Measurements from ENCODE around the gene NDUFA7.
"Not testable (repeated sequence)": the region's sequence is repeated elsewhere in the genome, so short reads cannot be mapped to it uniquely, and the experiment has no call there.

The NDUFA7 gene

DNA sequence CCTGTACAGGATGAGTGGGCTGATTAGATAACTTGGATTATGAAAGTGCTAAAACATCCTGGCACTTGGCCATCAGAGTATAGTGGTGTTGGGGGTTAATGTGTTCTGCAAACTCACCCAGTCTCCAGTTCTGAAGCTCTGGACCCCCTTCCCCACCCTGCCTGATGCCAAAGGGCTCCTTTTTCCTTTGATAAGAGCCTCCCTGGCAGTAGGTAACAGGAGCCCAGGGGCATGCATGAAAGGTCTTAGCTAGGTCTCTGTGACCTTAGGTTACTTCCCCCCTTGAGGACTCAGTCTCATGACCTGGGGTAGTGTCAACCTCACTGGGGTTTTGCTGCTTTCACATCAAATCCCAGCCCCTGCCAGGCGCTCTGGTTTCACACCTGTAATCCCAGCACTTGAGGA lies 2.6 kb upstream of the NDUFA7 start:
- no peak for DNase-seq (ENCODE audit: low read depth)
- H3K4me3 ChIP-seq (replicated peaks; ENCODE audit: low read depth, low read length): no peak overlapping the region
- TF ChIP-seq, protein P1, sequence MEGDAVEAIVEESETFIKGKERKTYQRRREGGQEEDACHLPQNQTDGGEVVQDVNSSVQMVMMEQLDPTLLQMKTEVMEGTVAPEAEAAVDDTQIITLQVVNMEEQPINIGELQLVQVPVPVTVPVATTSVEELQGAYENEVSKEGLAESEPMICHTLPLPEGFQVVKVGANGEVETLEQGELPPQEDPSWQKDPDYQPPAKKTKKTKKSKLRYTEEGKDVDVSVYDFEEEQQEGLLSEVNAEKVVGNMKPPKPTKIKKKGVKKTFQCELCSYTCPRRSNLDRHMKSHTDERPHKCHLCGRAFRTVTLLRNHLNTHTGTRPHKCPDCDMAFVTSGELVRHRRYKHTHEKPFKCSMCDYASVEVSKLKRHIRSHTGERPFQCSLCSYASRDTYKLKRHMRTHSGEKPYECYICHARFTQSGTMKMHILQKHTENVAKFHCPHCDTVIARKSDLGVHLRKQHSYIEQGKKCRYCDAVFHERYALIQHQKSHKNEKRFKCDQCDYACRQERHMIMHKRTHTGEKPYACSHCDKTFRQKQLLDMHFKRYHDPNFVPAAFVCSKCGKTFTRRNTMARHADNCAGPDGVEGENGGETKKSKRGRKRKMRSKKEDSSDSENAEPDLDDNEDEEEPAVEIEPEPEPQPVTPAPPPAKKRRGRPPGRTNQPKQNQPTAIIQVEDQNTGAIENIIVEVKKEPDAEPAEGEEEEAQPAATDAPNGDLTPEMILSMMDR (IDR thresholded peaks at IDR 0.05; ENCODE audit: low read length, missing control alignments): no peak

DNA sequence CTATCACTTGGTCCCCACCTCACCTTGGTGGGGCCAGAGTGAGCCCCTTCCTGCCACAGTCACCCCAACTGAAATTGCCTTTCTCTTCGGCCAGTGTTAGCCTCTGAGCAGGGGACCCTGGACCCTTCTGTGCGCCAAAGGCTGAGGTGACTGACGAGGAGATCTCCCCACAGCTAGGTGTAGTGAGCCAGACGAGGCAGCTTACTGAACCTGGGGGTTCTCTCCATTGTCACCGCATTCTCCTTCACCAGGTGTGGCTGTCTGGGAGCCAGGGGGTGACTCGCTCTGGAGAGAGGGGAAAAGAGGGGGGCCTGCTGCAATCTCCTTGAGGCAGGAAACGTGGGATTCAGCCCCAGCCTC lies 1.4 kb upstream of the NDUFA7 start:
- TF ChIP-seq, protein P1 (IDR thresholded peaks at IDR 0.05; ENCODE audit: low read length, missing control alignments): no peak
- peak overlapping the region; percentile 100 for H3K4me3 ChIP-seq (replicated peaks; ENCODE audit: low read depth, low read length)
- no peak for DNase-seq (ENCODE audit: low read depth)

DNA sequence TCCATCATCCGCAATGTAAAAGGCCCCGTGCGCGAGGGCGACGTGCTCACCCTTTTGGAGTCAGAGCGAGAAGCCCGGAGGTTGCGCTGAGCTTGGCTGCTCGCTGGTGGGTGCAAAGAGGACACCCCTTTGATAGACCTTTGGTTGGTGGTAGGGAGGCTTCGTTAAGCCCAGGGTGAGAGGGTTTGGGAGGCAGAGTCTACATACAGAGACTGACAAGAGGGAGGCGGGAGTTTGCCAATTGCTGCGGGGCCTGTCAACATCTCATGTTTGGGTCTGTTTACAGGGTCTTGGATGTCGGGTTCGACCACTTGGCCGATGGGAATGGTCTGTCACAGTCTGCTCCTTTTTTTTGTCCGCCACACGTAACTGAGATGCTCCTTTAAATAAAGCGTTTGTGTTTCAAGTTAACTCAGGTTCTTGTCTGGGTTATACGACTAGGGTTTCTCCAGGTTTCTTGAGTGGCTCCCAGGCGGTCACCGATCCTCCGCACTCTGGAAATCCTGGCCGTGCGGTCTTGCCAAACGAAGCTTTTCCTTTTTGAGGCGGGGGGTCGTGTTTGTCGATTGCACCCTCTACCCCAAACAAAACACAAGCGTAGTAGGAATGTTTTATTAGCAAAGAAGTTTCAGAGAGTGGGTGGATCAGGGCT lies 937 bp upstream of the NDUFA7 start:
- TF ChIP-seq, protein P1 (IDR thresholded peaks at IDR 0.05; ENCODE audit: low read length, missing control alignments): no peak
- peak overlapping the region; percentile 100 for H3K4me3 ChIP-seq (replicated peaks; ENCODE audit: low read depth, low read length)

DNA sequence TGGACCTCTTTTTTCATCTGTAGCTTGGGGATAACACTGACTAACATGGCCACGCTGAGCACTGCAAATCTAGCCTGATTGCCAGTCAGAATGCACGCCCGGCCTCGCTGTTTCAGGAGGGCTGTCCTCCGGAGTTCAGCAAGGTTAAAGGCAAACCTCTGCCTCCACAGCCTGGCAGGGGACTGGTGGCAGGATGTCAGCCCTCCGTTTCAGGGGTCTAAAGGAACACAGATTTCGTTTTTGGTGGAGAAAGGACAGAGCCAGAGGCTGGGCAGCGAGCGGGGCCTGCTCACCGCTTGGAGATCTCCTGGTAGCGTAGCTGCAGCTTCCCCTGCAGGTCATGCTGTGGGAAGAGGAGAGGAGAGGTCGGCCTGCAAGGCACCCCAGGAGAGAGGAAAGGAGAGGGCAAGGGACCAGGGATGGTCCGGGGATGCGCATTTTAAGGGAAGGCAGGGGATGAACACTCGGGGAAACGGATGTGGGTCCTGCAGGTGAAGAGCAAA lies 560 bp downstream of the NDUFA7 start:
- TF ChIP-seq, protein P1 (IDR thresholded peaks at IDR 0.05; ENCODE audit: low read length, missing control alignments): no peak
- peak overlapping the region; percentile 100 for H3K4me3 ChIP-seq (replicated peaks; ENCODE audit: low read depth, low read length)
- DNase-seq (ENCODE audit: low read depth): no peak

More for the DNA sequence above, 937 bp upstream of the NDUFA7 start:
- DNase-seq (ENCODE audit: low read depth): no peak

DNA sequence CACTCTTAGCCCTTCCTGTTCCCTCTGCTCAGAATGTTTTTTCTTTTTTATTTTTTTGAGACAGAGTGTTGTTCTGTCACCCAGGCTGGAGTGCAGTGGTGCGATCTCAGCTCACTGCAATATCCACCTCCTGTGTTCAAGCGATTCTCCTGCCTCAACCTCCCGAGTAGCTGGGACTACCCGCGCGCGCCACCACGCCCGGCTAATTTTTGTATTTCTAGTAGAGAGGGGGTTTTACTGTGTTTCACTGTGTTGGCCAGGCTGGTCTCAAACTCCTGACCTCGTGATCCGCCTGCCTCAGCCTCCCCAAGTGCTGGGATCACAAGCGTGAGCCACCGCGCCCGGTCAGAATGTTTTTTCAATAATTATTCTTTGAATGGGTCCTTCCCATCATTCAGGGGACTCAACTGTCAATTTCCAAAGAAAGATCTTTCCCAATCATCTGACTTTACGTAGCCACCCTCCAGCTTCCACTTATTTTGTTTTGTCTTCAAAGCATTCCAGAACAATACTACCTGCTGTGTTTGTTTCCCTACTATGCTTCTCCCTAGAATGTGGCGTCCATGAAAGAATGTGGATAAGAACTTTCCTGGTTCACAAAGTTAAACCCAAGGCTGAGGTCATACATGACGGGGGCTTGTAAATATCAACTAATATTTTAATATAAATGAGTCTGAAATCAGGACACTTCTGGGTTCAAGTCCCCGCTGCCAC lies 1.2 kb downstream of the NDUFA7 start:
- TF ChIP-seq, protein P1 (IDR thresholded peaks at IDR 0.05; ENCODE audit: low read length, missing control alignments): no peak
- no peak for DNase-seq (ENCODE audit: low read depth)
- peak overlapping the region; percentile 100 for H3K4me3 ChIP-seq (replicated peaks; ENCODE audit: low read depth, low read length)

DNA sequence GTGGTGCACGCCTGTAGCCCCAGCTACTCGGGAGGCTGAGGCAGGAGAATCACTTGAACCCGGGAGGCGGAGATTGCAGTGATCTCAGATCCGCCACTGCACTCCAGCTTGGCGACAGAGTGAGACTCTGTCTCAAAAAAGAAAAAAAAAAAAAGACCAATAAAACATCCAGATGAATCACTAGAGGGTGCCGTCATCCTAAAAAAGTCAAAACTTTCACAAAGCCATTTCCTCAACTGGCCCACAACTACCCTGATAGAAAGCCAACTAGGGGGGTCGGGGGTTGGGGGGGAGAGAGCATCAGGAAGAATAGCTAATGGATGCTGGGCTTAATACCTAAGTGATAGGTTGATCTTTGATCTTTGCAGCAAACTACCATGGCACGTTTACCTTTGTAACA lies 2.3 kb downstream of the NDUFA7 start:
- not testable (repeated sequence) for H3K4me3 ChIP-seq (replicated peaks; ENCODE audit: low read depth, low read length); DNase-seq (ENCODE audit: low read depth)

DNA sequence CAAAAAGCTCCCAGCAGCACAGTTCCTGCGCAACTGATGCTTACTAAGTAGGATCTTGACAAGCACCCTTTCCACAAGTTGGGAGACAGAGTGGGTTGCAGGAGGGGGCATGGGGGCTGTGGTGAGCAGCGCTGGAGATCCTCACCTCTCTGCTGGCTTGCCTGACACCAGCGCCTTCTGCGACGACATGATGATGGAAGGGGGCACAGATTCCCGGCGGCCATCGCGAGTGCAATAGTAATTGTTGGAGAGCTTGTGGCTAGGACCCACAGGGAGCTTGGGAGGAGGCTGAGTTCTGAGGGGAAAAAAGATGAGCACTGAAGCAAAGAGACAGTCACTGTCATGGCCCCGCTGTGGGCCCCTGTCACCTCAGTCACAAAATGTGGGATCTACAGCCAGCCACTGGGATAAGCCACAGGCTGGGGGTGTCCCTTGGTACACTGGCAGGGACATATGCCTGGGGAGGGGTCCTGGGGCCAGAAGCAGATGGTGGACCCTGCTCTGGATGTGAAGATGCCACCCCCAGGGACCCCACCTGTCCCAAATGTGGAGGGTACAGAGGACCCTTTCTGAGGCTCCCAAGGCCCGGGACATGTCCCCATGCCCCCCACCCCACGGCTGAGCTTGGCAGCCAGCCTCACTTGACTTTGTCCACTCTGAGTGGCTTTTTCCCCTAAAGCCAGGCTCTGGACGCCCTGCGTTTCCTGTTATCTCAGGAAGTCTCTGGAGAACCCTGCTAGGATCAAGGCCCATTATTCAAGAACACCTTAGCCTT lies 4.6 kb downstream of the NDUFA7 start:
- no peak for DNase-seq (ENCODE audit: low read depth)
- no peak overlapping the region for H3K4me3 ChIP-seq (replicated peaks; ENCODE audit: low read depth, low read length)
- TF ChIP-seq, protein P1 (IDR thresholded peaks at IDR 0.05; ENCODE audit: low read length, missing control alignments): no peak

DNA sequence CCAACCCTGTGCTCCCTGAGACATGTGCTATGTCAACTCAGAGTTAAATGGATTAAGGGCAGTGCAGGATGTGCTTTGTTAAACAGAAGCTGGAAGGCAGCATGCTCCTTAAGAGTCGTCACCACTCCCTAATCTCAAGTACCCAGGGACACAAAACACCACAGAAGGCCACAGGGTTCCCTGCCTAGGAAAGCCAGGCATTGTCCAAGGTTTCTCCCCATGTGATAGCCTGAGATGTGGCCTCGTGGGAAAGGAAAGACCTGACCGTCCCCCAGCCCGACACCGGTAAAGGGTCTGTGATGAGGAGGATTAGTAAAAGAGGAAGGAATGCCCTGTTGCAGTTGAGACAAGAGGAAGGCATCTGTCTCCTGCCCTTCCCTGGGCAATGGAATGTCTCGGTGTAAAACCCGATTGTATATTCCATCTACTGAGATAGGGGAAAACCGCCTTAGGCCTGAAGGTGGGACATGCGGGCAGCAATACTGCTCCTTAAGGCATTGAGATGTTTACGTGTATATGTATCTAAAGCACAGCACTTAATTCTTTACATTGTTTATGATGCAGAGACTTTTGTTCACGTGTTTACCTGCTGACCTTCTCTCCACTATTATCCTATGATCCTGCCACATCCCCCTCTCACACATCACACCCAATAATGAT lies 6.1 kb downstream of the NDUFA7 start:
- DNase-seq (ENCODE audit: low read depth); H3K4me3 ChIP-seq (replicated peaks; ENCODE audit: low read depth, low read length): not testable (repeated sequence)
